ENCODE measurements around the gene CCBE1. TPM values are rescaled to one million over a fixed set of nuclear protein-coding genes. Genes with fewer than 3 reads are reported as not detected.

Gene CCBE1
- total RNA-seq (10 to 100 TPM; 35.1 to 59.0 TPM), polyA plus RNA-seq (1 to 10 TPM; 3.4 to 8.8 TPM)
- long read RNA-seq, donor 1, full-length matches to known transcripts, result 19 of 19 reads
- long read RNA-seq, donor 1, partial matches to known transcripts, result 0 of 19 reads
- long read RNA-seq, donor 1, other reads (novel, unspliced or antisense), result 0 of 19 reads
- long read RNA-seq, donor 2, full-length matches to known transcripts, result 8 of 8 reads
- long read RNA-seq, donor 2, partial matches to known transcripts, result 0 of 8 reads
- long read RNA-seq, donor 2, other reads (novel, unspliced or antisense), result 0 of 8 reads
- long read RNA-seq, donor 3, full-length matches to known transcripts, result 10 of 10 reads
- long read RNA-seq, donor 3, partial matches to known transcripts, result 0 of 10 reads
- long read RNA-seq, donor 3, other reads (novel, unspliced or antisense), result 0 of 10 reads
- long read RNA-seq, donor 4, full-length matches to known transcripts, result 2 of 16 reads
- long read RNA-seq, donor 4, partial matches to known transcripts, result 14 of 16 reads
- long read RNA-seq, donor 4, other reads (novel, unspliced or antisense), result 0 of 16 reads
- long read RNA-seq, donor 5, full-length matches to known transcripts, result 15 of 26 reads
- long read RNA-seq, donor 5, partial matches to known transcripts, result 11 of 26 reads
- long read RNA-seq, donor 5, other reads (novel, unspliced or antisense), result 0 of 26 reads

- Histone ChIP-seq H3K27ac (ENCODE audit: low read depth in 1 of 2, low read length in 1 of 2) (peak within 1 kb of the TSS in 1 of 2 donors; percentile 69), H3K9ac (ENCODE audit: insufficient read depth in 1 of 2, low read length in 2 of 2) (peak within 1 kb of the TSS; percentile 33 to 95)
These were observed at the start of gene CCBE1 for GRCh38 chr18:59697236-59697932. TSS of gene CCBE1 (minus strand) at chr18:59697423.

GRCh38 chr18:59744271-59744721, 47.1 kb upstream of the CCBE1 start:
- Histone ChIP-seq H3K9ac (ENCODE audit: insufficient read depth in 1 of 2, low read length in 2 of 2) (no peak overlapping the region), H3K27ac (ENCODE audit: low read depth in 1 of 2, low read length in 1 of 2) (no peak overlapping the region), H3K4me1 (ENCODE audit: control insufficient read depth in 5 of 5, insufficient read depth in 5 of 5, low read length in 5 of 5) (peaks cover 0 to 19% (median 2%) of the 10 kb centered on the region in 5 donors), H3K27me3 (ENCODE audit: control insufficient read depth in 3 of 3, insufficient read depth in 3 of 3, low read length in 2 of 3) (no peaks in the 10 kb centered on the region), H3K36me3 (ENCODE audit: control insufficient read depth in 4 of 4, insufficient read depth in 4 of 4, low read length in 4 of 4) (no peaks in the 10 kb centered on the region), H3K9me3 (ENCODE audit: control insufficient read depth in 4 of 4, insufficient read depth in 3 of 4, low read length in 3 of 4) (peaks cover 0 to 2% (median 0%) of the 10 kb centered on the region in 4 donors), H3K4me3 (no peak overlapping the region)
- WGBS, 2 donors, result 83 to 87% methylated on average over 4 of the region's 4 CpGs
- no peak for TF ChIP-seq CTCF (IDR thresholded peaks at IDR 0.05; ENCODE audit: control extremely low read depth, extremely low read depth)
- DNase-seq, result peak in 2 of 3 donors; percentile 53 to 73
- ATAC-seq (ENCODE audit: insufficient read depth, low FRiP score), result peak; percentile 28

More at GRCh38 chr18:59697236-59697932, at the start of gene CCBE1:
- DNase-seq (peak; percentile 85 to 91 (median 90)), ATAC-seq (ENCODE audit: insufficient read depth, low FRiP score) (peak; percentile 82)
- peaks cover 0 to 19% (median 0%) of the 10 kb centered on the region in 4 donors for H3K36me3 ChIP-seq (ENCODE audit: control insufficient read depth in 4 of 4, insufficient read depth in 4 of 4, low read length in 4 of 4)
- H3K4me1 ChIP-seq (ENCODE audit: control insufficient read depth in 5 of 5, insufficient read depth in 5 of 5, low read length in 5 of 5), result peaks cover 0 to 71% (median 9%) of the 10 kb centered on the region in 5 donors
- H3K4me3 ChIP-seq, result peak within 1 kb of the TSS; percentile 42
- peak; percentile 28 for TF ChIP-seq CTCF (IDR thresholded peaks at IDR 0.05; ENCODE audit: control extremely low read depth, extremely low read depth)
- 1% methylated on average over 46 of the region's 46 CpGs for WGBS, 2 donors
- H3K9me3 ChIP-seq (ENCODE audit: control insufficient read depth in 4 of 4, insufficient read depth in 3 of 4, low read length in 3 of 4), result peaks cover 0 to 2% (median 0%) of the 10 kb centered on the region in 4 donors
- peaks cover 0 to 27% (median 5%) of the 10 kb centered on the region in 3 donors for H3K27me3 ChIP-seq (ENCODE audit: control insufficient read depth in 3 of 3, insufficient read depth in 3 of 3, low read length in 2 of 3)

- no peak overlapping the region for H3K27ac ChIP-seq (ENCODE audit: low read depth in 1 of 2, low read length in 1 of 2)
- no peak overlapping the region for H3K4me3 ChIP-seq
- DNase-seq (peak in 2 of 3 donors; percentile 73 to 78), ATAC-seq (ENCODE audit: insufficient read depth, low FRiP score) (no peak)
- H3K4me1 ChIP-seq (ENCODE audit: control insufficient read depth in 5 of 5, insufficient read depth in 5 of 5, low read length in 5 of 5), result peaks cover 0 to 19% (median 2%) of the 10 kb centered on the region in 5 donors
- no peak for TF ChIP-seq CTCF (IDR thresholded peaks at IDR 0.05; ENCODE audit: control extremely low read depth, extremely low read depth)
- H3K9me3 ChIP-seq (ENCODE audit: control insufficient read depth in 4 of 4, insufficient read depth in 3 of 4, low read length in 3 of 4), result peaks cover 0 to 5% (median 2%) of the 10 kb centered on the region in 4 donors
- no peak overlapping the region for H3K9ac ChIP-seq (ENCODE audit: insufficient read depth in 1 of 2, low read length in 2 of 2)
- H3K27me3 ChIP-seq (ENCODE audit: control insufficient read depth in 3 of 3, insufficient read depth in 3 of 3, low read length in 2 of 3), result no peaks in the 10 kb centered on the region
- 44 to 49% methylated on average over 3 of the region's 3 CpGs for WGBS, 2 donors
- no peaks in the 10 kb centered on the region for H3K36me3 ChIP-seq (ENCODE audit: control insufficient read depth in 4 of 4, insufficient read depth in 4 of 4, low read length in 4 of 4)
These were observed 46.3 kb upstream of the CCBE1 start for GRCh38 chr18:59743566-59743965.
